T1000 (cell line): ENCODE data around the gene WDR33.

Source experiments
- DNase-seq: peaks from one replicate; lab custom pipeline; 2025; ENCODE audit warnings: mixed read lengths; lab: John Stamatoyannopoulos, UW

Gene WDR33

GRCh38 chr2:127655209-127656073 lies 155.5 kb downstream of the WDR33 start:
- DNase-seq: no peak

- DNase-seq: no peak
Measured at GRCh38 chr2:127654838-127655175, 156.2 kb downstream of the WDR33 start.

GRCh38 chr2:127654084-127654837 lies 156.7 kb downstream of the WDR33 start:
- no peak for DNase-seq

GRCh38 chr2:127653421-127654083 lies 157.4 kb downstream of the WDR33 start:
- DNase-seq: no peak

GRCh38 chr2:127652786-127653357 lies 158.1 kb downstream of the WDR33 start:
- DNase-seq: no peak

- no peak for DNase-seq
Measured at GRCh38 chr2:127651971-127652550, 158.9 kb downstream of the WDR33 start.

GRCh38 chr2:127651381-127651809 lies 159.6 kb downstream of the WDR33 start:
- DNase-seq: no peak
